Activated effector memory CD4-positive, alpha-beta T cell treated with Interleukin-2 at 50 U/mL for 16 hours (primary cell): ENCODE data around the gene PDX1.

ENCODE experiments used
- DNase-seq: peaks from one replicate; pipeline ENCODE4 v3.0.0-alpha.2; 2020

The PDX1 gene

DNA sequence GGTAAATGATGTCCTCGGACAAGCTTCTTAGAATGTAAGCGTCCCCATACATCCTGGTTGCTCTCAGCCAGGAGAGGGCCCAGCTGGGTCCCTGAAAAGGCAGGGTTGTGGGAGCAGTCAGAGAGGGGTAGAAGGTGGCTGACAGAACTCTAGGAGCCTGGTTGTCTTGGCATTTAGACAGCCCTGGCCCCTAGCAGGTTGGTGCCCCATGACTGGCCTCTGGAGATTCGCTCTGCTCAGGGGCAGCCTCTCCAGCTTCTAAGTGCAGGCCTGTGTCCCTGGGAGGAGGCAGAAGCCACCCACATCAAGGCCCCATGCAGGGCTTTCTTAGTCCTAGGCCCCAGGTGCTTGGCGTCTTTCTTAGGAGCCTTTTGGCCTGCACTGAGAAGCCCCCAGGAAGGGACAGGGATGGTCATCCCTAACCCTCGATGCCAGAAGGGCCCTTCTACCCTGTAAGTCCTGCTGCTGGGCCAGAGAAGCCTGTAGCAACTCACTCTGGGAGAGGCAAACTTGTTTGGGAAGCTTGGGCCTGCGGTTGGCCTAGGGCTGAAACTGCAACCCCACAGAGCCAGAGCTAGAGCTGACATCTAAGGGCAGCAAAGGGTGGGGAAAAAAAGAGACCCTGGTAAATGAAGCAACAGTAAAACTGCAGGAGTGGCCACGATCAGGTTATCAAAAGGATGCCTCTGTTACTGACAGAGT, 52.1 kb downstream of the PDX1 start:
- DNase-seq, result no peak

DNA sequence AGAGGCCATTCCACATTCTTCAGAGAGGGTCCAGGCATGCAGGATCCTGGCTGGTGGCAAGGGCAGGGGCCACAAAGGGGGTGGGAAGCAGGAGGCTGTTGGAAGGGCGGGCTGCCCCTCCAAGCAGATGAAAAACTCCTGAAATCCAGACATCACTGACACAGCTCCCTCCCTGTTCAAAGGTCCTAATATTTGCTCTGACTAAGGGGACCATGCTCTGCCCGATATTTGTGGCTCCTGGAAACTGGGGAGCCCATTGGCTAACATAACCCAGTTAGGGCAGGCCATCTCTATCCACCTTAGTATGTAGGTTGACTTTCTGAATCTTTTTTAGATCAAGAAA, 52.6 kb downstream of the PDX1 start:
- DNase-seq, result no peak

DNA sequence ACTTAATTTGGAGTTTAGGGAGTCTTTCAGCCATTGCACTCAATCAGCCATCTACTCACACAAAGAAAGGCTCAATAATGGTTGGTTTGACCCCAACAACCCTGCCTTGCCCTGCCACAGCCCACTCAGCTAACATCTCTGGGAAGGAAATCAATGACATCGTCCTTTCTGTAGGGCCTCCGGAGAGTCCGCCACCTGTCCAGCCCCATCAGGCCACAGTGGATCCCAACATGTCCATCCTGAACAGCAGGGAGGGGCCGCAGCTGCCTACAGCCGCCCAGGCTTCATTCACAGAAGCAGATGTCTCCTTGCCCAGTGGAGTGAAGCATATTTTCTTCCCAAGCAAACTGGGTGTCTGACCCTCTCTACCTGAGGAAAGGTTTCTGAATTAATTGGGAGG, 53.5 kb downstream of the PDX1 start:
- no peak for DNase-seq

DNA sequence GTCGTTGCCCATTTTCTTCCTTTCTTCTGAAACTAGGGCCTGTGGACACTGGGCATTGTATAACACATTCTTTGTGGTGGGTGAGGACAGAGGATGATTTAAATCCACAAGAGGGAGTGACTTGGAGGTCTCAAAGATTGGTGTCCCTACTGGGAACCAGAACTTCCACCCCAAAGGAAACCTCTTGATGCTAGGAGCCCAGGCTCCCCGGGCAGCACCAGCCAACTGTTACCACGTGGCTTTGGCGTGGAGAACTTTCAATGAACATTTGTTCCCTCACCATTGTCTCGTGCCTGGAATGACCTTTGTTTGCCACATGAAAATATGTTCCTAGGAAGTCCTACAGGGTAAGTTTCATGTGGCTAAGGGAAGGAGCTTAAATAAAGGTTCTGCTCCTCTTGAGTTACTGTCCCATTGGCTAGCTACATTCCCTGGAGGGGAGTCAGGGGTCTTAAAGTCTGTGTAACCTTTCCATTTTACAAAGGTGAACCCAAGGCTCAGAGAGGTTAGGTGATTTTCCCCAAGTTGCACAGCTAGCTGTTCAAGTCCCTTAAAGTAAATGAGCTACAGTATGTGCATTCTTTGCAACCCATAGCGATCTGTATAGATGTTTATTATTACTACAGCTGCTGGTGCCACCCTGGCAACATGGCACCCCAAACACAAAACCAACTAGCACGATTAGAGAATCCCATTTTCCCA, 54.3 kb downstream of the PDX1 start:
- DNase-seq, result no peak
